GM19239 (cell line): ENCODE results near the gene RHPN2.
A peak's percentile ranks its signal among the peaks of the same experiment; 100 is the strongest.
"Not testable (repeated sequence)": the region's sequence is repeated elsewhere in the genome, so short reads cannot be mapped to it uniquely, and the experiment has no call there.

Source experiments
- DNase-seq: peaks from one replicate; pipeline ENCODE4 v3.0.0; 2011; ENCODE audit warnings: low spot score; ENCODE audit not compliant: insufficient read length
- FAIRE-seq: peaks from 2 replicates; lab custom pipeline; 2011; peaks lifted over from hg19 to GRCh38; lab: Jason Lieb, UNC

The RHPN2 gene

DNA sequence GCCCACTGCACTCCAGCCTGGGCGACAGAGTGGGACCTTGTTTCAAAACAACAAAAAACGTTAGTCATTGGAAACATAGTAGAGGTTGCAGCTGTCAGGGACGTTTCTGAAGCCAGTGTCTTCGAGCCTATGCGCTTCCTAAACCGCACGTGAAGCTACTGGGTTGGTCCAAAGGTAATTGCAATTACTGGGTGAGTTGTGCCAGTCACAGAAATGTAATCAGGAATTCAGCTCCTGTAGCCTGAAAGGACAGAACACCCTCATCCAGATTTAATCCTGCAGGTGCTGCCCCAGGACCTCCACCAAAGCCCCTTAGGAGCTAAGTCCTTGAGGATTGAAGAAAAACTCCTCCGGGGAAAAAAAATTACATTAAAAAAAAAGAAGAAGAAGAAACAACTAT is 2.4 kb upstream of the RHPN2 start:
- FAIRE-seq (no peak), DNase-seq (no peak)

DNA sequence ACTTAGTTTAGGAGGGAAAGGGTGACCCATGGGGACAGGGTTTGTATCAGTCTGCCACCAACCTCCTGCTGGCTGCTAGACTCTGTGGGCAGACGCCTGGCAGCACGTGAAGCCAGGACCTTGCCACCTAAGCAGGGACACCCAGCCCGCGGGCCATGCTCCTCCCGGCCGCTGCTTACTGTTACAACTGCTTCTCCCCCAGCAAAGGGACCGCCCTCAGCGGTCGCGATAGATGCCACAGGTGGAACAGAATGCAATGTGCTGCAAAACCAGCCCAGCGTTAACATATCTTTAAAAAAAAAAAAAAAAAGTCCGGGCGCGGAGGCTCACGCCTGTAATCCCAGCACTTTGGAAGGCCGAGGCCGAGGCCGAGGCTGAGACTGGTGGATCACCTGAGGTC is 1.9 kb upstream of the RHPN2 start:
- no peak for DNase-seq
- FAIRE-seq, result no peak

DNA sequence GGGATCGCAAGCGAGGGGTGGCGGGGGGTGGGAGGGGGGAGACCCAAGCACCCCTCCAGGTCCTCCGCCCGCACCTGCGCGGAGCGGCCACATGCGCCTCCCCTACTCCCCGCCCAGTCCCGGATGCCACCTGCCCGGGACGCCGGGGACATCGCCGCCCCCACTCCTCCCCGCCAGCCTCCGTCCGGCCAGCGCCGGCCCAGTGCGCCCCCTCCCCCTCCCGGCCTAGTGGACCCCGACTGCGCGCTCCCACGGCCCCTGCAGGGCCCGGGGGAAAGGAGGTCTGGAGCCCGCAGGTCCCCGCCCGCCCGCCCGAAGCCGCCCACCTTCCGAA is 263 bp downstream of the RHPN2 start:
- DNase-seq (peak; percentile 59), FAIRE-seq (no peak)

- peak; percentile 74 for FAIRE-seq
Measured at GRCh38 chr19:33063753-33064457, 783 bp downstream of the RHPN2 start.

DNA sequence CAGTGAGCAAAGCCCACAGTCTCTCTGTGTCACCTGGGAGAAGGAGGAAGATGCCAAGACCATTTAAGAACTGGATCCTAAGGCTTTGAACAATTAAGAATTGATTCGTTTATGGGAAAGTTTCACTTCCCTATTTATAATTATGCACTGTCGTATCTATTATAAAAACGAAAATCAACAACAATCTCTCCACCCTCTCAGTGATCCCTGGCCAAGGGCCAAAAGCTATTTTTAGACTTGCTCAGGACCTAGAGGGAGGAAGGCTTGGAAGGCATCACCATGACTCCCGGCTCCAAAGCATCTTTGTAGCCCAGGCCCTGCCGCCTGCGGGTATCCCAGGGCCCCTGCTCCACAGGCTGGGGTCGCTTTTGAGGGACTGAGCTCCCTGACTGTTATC is 1.3 kb downstream of the RHPN2 start:
- DNase-seq (no peak), FAIRE-seq (no peak)

More at GRCh38 chr19:33063753-33064457, 783 bp downstream of the RHPN2 start:
- DNase-seq, result no peak

- DNase-seq, result no peak
- no peak for FAIRE-seq
Measured at GRCh38 chr19:33062902-33063301, 1.8 kb downstream of the RHPN2 start.

GRCh38 chr19:33060586-33060985 is 4.1 kb downstream of the RHPN2 start:
- DNase-seq, result no peak
- FAIRE-seq, result no peak

GRCh38 chr19:33055718-33056117 is 9.0 kb downstream of the RHPN2 start:
- DNase-seq (no peak), FAIRE-seq (no peak)

- FAIRE-seq, result no peak
Measured at GRCh38 chr19:33054623-33055022, 10.1 kb downstream of the RHPN2 start.

GRCh38 chr19:33052352-33052972 is 12.2 kb downstream of the RHPN2 start:
- no peak for FAIRE-seq
- no peak for DNase-seq

More at GRCh38 chr19:33054623-33055022, 10.1 kb downstream of the RHPN2 start:
- no peak for DNase-seq

- no peak for DNase-seq
- FAIRE-seq, result no peak
Measured at GRCh38 chr19:33050110-33050509, 14.6 kb downstream of the RHPN2 start.

DNA sequence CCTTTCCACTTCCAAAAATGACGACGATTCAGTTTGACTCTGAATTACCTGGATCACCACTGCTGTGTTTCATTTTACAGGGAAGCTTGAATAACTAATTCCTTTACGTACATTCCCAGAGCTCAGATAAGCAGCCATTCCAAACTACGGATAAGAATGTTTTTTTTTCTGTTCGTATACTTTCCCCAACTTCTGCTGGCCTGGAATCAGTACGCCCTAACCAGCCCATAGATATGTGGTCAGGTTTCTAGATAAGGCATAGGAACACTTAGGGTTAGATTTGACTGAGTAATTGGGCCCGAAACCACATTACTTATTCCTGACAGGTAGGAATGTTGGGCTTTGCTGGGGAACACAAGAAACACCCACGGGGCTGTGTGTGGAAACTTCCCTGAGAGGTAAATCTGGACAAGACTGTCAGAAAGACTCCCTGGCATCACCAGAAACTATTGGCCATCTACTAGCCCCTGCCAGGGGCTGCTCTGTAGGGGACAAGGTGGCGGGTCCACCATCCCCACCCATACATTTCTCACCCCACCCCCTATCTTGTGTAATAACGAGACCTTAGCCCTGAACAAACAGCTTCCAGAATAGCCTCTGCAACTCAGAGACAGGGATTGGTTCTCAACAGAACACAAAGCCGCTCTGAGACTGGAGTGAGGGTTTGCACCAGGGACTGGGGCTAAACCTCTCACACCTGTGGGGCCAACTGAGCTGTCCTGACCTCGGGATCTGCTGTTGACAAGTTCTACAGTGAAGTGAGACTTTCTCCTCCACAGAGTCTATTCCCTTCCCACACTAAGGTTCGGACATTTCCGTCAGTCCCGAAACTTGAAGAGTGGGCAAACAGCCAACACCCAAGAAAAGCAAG is 15.6 kb downstream of the RHPN2 start:
- no peak for DNase-seq
- no peak for FAIRE-seq

DNA sequence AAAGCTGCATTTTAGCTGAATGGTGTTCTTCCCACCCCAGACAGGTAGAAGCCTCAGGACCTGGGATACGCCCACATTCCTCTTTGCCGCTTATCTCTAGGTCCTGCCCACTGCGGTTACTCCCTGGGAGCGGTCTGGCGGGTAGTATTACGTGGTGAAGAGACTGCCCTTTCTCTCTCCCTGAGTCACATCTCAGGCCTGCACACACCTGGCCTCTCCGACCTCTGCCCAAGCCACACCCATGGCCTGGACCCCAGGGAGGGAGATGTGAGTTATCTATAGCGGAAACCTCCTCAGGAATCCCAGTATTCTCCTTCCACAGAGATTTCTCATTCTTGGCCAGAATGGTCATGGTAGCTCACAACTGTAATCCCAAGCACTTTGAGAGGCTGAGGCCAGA is 17.3 kb downstream of the RHPN2 start:
- DNase-seq (no peak), FAIRE-seq (no peak)

DNA sequence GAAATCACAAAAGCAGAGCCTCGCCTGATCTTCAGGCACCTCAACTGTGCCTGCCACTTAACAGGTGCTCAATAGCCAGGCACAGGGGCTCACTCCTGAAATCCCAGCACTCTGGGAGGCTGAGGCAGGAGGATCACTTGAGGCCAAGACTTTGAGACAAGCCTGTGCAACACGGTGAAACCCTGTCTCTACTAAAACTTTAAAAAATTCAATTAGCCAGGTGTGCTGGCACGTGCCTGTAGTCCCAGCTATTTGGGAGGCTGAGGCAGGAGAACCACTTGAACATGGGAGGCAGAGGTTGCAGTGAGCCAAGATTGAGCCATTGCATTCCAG is 22.9 kb downstream of the RHPN2 start:
- DNase-seq, FAIRE-seq: not testable (repeated sequence)

DNA sequence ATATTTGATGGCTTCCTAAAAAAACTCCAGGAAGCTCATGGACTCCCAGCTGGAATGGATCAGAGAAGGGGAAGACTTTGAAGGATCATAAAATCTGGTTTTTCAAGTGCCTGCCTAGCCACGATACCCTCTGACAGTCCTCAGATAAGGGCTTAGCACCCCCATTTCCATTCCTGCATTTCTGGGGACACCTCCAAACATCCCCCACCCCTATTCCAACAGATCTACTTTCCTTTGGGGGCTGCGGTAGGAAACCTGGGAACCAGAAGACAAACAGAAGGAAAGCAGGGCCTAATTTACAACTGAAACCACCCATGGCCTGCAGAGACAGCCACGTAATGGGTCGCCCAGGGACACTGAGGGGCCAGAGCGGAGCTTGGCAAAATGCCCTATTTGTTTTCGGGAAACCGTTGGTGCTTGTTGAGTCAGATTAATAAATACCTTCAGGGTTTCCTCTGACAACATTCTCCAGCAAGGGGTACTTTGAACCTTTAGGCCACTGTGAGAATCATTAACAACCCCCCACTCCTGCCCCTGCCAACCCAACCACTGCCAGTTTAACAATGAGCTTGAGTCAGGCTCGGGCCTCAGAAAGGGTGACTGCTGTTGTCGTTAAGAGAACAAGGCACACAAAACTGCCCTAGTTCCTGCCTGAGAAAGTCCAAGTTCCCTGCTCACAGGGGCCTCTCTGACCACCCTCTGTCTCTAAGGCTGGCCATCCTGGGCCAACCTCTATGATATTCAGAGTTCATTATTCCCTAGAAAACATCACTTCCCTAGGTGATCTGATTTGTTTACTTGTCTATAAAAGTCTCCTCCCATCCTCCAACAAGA is 23.5 kb downstream of the RHPN2 start:
- no peak for DNase-seq
- no peak for FAIRE-seq

GRCh38 chr19:33039815-33040214 is 24.9 kb downstream of the RHPN2 start:
- DNase-seq, result no peak
- no peak for FAIRE-seq

DNA sequence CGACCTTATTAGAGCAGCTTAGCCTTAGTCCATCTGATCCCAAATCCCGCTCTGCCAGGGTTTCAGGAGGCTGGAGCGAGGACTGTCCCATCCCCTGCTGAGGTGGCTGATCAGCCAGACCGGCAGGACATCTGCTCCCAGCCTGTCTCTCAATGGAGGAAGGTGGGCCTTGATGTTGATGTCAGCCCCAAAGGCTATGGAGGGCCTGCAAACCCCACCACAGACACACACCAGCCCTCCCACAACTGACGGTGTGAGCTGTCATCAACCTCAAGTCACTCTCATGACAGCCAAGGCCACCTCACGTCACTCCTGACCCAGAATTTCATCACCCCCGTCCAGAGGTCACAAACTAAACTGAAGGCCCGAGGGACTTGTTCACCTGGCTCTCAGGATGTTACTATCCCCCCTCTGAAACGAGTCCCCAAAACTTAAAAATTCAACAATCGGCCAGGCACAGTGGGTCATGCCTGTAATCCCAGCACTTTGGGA is 25.5 kb downstream of the RHPN2 start:
- no peak for DNase-seq
- FAIRE-seq, result no peak

DNA sequence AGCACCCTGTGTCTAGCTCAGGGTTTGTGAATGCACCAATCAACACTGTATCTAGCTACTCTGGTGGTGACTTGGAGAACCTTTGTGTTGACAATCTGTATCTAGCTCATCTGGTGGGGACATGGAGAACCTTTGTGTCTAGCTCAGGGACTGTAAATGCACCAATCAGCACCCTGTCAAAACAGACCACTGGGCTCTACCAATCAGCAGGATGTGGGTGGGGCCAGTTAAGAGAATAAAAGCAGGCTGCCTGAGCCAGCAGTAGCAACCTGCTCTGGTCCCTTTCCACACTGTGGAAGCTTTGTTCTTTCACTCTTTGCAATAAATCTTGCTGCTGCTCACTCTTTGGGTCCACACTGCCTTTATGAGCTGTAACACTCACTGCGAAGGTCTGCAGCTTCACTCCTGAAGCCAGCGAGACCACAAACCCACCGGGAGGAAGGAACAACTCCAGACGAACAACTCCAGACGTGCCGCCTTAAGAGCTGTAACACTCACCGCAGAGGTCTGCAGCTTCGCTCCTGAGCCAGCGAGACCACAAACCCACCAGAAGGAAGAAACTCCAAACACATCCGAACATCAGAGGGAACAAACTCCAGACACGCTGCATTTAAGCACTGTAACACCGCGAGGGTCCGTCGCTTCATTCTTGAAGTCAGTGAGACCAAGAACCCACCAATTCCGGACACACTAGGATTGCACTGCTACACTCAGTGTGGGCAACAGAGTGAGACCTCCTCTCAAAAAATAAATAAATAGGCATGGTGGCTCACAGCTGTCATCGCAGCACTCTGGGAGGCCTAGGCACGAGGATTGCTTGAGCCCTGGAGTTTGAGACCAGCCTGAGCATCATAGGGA is 27.3 kb downstream of the RHPN2 start:
- not testable (repeated sequence) for DNase-seq, FAIRE-seq
